Bone marrow (tissue), 2 donors: Measurements from ENCODE around the gene GJC3.
"Not testable (repeated sequence)": the region's sequence is repeated elsewhere in the genome, so short reads cannot be mapped to it uniquely, and the experiment has no call there.

Experiments
- DNase-seq, 2 donors: peaks; one replicate each; lab custom pipeline; 2025; lab: John Stamatoyannopoulos, UW

Gene GJC3

GRCh38 chr7:99928994-99929729 lies at the start of gene GJC3:
TSS of gene GJC3 (minus strand) at chr7:99929620. CDS start at chr7:99929620, 0 bp downstream.
- peak in 1 of 2 donors; percentile 45 for DNase-seq

- DNase-seq = no peak
Measured at GRCh38 chr7:99976626-99977025, 47.2 kb upstream of the GJC3 start.

- DNase-seq = no peak
Measured at GRCh38 chr7:99975782-99976521, 46.5 kb upstream of the GJC3 start, which contains the start of gene AZGP1. TSS of gene AZGP1 (minus strand) at chr7:99976031. CDS start at chr7:99976020, 11 bp downstream.

- no peak for DNase-seq
Measured at GRCh38 chr7:99974681-99975080, 45.3 kb upstream of the GJC3 start.

- not testable (repeated sequence) for DNase-seq
Measured at GRCh38 chr7:99973817-99974216, 44.4 kb upstream of the GJC3 start.

GRCh38 chr7:99971242-99971641 lies 41.8 kb upstream of the GJC3 start:
- DNase-seq = no peak

GRCh38 chr7:99969813-99970212 lies 40.4 kb upstream of the GJC3 start:
- not testable (repeated sequence) for DNase-seq

- no peak for DNase-seq
Measured at GRCh38 chr7:99969298-99969697, 39.9 kb upstream of the GJC3 start.

- DNase-seq = no peak
Measured at GRCh38 chr7:99958564-99959227, 29.3 kb upstream of the GJC3 start.

GRCh38 chr7:99955247-99955646 lies 25.8 kb upstream of the GJC3 start:
- DNase-seq = no peak

GRCh38 chr7:99954643-99955042 lies 25.2 kb upstream of the GJC3 start:
- DNase-seq = not testable (repeated sequence)

- peak in 1 of 2 donors; percentile 6 for DNase-seq
Measured at GRCh38 chr7:99953649-99954048, 24.2 kb upstream of the GJC3 start.

GRCh38 chr7:99952649-99953048 lies 23.2 kb upstream of the GJC3 start:
- DNase-seq = not testable (repeated sequence)

GRCh38 chr7:99950819-99951218 lies 21.4 kb upstream of the GJC3 start:
- not testable (repeated sequence) for DNase-seq

GRCh38 chr7:99949645-99950228 lies 20.3 kb upstream of the GJC3 start:
- no peak for DNase-seq

GRCh38 chr7:99947608-99948007 lies 18.2 kb upstream of the GJC3 start:
- DNase-seq = no peak

GRCh38 chr7:99944497-99945070 lies 15.2 kb upstream of the GJC3 start:
- no peak for DNase-seq

- DNase-seq = no peak
Measured at GRCh38 chr7:99943641-99944496, 14.4 kb upstream of the GJC3 start.

- no peak for DNase-seq
Measured at GRCh38 chr7:99938296-99938695, 8.9 kb upstream of the GJC3 start.

- not testable (repeated sequence) for DNase-seq
Measured at GRCh38 chr7:99935009-99935408, 5.6 kb upstream of the GJC3 start.

GRCh38 chr7:99930376-99930775 lies 956 bp upstream of the GJC3 start:
- DNase-seq = no peak
